ENCODE results near the gene AQP12A. TPM values are rescaled to one million over a fixed set of nuclear protein-coding genes. Genes with fewer than 3 reads are reported as not detected.

AQP12A gene
- total RNA-seq, 2 experiments from 2014 or later: not detected

- intact Hi-C loops (cut with DNase I, micrococcal nuclease): no loop called here
- ChIA-PET CTCF (no interaction called here), POLR2A (no interaction called here)
- Mint-ChIP-seq H3K9me3 (no peaks in the 10 kb centered on the region), H3K4me1 (ENCODE audit: low read depth) (no peaks in the 10 kb centered on the region), H3K27ac (no peak overlapping the region), H3K4me3 (no peak overlapping the region), H3K27me3 (peaks cover 5% of the 10 kb centered on the region), H3K36me3 (ENCODE audit: low read depth) (no peaks in the 10 kb centered on the region)
- ATAC-seq (ENCODE audit: poor library complexity) (no peak), DNase-seq (no peak)
- no peaks in the 10 kb centered on the region for H3K9me3 ChIP-seq (ENCODE audit: control insufficient read depth in 1 of 2, insufficient read depth in 1 of 2, low read length in 2 of 2)
- no peak overlapping the region for H3K4me3 ChIP-seq (ENCODE audit: low read length)
- H3K27ac ChIP-seq (ENCODE audit: low read depth in 1 of 2, low read length in 2 of 2): no peak overlapping the region
- TF ChIP-seq CTCF (IDR thresholded peaks at IDR 0.05): no peak
- H3K27me3 ChIP-seq (ENCODE audit: control insufficient read depth in 1 of 2, insufficient read depth in 2 of 2, low read length in 2 of 2): no peaks in the 10 kb centered on the region
- H3K36me3 ChIP-seq (ENCODE audit: insufficient read depth, low read length): no peaks in the 10 kb centered on the region
- no peaks in the 10 kb centered on the region for H3K4me1 ChIP-seq (ENCODE audit: insufficient read depth, low read length)
These were observed 36.2 kb downstream of the AQP12A start for GRCh38 chr2:240727913-240728312.

GRCh38 chr2:240728361-240728760 lies 36.7 kb downstream of the AQP12A start:
- H3K36me3 ChIP-seq (ENCODE audit: insufficient read depth, low read length): no peaks in the 10 kb centered on the region
- peaks cover 5% of the 10 kb centered on the region for H3K27me3 Mint-ChIP-seq
- intact Hi-C loops (cut with DNase I, micrococcal nuclease): no loop called here
- H3K27ac Mint-ChIP-seq: no peak overlapping the region
- H3K9me3 ChIP-seq (ENCODE audit: control insufficient read depth in 1 of 2, insufficient read depth in 1 of 2, low read length in 2 of 2): no peaks in the 10 kb centered on the region
- H3K9me3 Mint-ChIP-seq: no peaks in the 10 kb centered on the region
- H3K4me1 Mint-ChIP-seq (ENCODE audit: low read depth): no peaks in the 10 kb centered on the region
- ATAC-seq (ENCODE audit: poor library complexity) (no peak), DNase-seq (no peak)
- no peak overlapping the region for H3K4me3 ChIP-seq (ENCODE audit: low read length)
- H3K27me3 ChIP-seq (ENCODE audit: control insufficient read depth in 1 of 2, insufficient read depth in 2 of 2, low read length in 2 of 2): no peaks in the 10 kb centered on the region
- no peaks in the 10 kb centered on the region for H3K36me3 Mint-ChIP-seq (ENCODE audit: low read depth)
- no peak for TF ChIP-seq CTCF (IDR thresholded peaks at IDR 0.05)
- no peak overlapping the region for H3K4me3 Mint-ChIP-seq
- ChIA-PET CTCF (no interaction called here), POLR2A (no interaction called here)
- H3K27ac ChIP-seq (ENCODE audit: low read depth in 1 of 2, low read length in 2 of 2): no peak overlapping the region
- no peaks in the 10 kb centered on the region for H3K4me1 ChIP-seq (ENCODE audit: insufficient read depth, low read length)

GRCh38 chr2:240728827-240729226 lies 37.2 kb downstream of the AQP12A start:
- no peak overlapping the region for H3K27ac ChIP-seq (ENCODE audit: low read depth in 1 of 2, low read length in 2 of 2)
- H3K36me3 Mint-ChIP-seq (ENCODE audit: low read depth): no peaks in the 10 kb centered on the region
- no peaks in the 10 kb centered on the region for H3K27me3 ChIP-seq (ENCODE audit: control insufficient read depth in 1 of 2, insufficient read depth in 2 of 2, low read length in 2 of 2)
- no peak overlapping the region for H3K27ac Mint-ChIP-seq
- no peaks in the 10 kb centered on the region for H3K9me3 ChIP-seq (ENCODE audit: control insufficient read depth in 1 of 2, insufficient read depth in 1 of 2, low read length in 2 of 2)
- no peaks in the 10 kb centered on the region for H3K4me1 Mint-ChIP-seq (ENCODE audit: low read depth)
- intact Hi-C loops (cut with DNase I, micrococcal nuclease): no loop called here
- H3K4me3 ChIP-seq (ENCODE audit: low read length): no peak overlapping the region
- H3K36me3 ChIP-seq (ENCODE audit: insufficient read depth, low read length): no peaks in the 10 kb centered on the region
- peaks cover 5% of the 10 kb centered on the region for H3K27me3 Mint-ChIP-seq
- ATAC-seq (ENCODE audit: poor library complexity): no peak
- CTCF ChIA-PET: no interaction called here
- H3K9me3 Mint-ChIP-seq: no peaks in the 10 kb centered on the region
- no peak for TF ChIP-seq CTCF (IDR thresholded peaks at IDR 0.05)
- DNase-seq: no peak
- POLR2A ChIA-PET: no interaction called here
- H3K4me1 ChIP-seq (ENCODE audit: insufficient read depth, low read length): no peaks in the 10 kb centered on the region
- H3K4me3 Mint-ChIP-seq: no peak overlapping the region
